Prostate gland (tissue), 2 donors: ENCODE results near the gene S1PR1. TPM values are rescaled to one million over a fixed set of nuclear protein-coding genes. Genes with fewer than 3 reads are reported as not detected.
"Not testable (repeated sequence)": the region's sequence is repeated elsewhere in the genome, so short reads cannot be mapped to it uniquely, and the experiment has no call there.

Experiments used
- DNase-seq: peaks from one replicate; pipeline ENCODE4 v3.0.0-alpha.2; 2019; ENCODE audit warnings: low spot score
- H3K27ac ChIP-seq, 2 donors: fragments of 200-600 bp; sonication (generic); 2 replicates each; pipeline ENCODE4 v1.5.1; 2017 to 2019
- H3K27me3 ChIP-seq: fragments of 200-600 bp; sonication (generic); replicated peaks from 2 replicates; pipeline ENCODE4 v1.5.1; 2019; ENCODE audit not compliant: insufficient read depth
- H3K36me3 ChIP-seq, 2 donors: fragments of 200-600 bp; sonication (generic); 1 replicate in 1 of 2; 2 replicates in 1 of 2; pipeline versions ENCODE4 v1.5.1 to v1.8.1; 2017 to 2019
- H3K4me1 ChIP-seq: fragments of 200-600 bp; sonication (generic); replicated peaks from 2 replicates; pipeline ENCODE4 v1.5.1; 2019
- H3K4me3 ChIP-seq, 2 donors: fragments of 200-600 bp; sonication (generic); 2 replicates each; pipeline ENCODE4 v1.5.1; 2017 to 2019
- H3K9me3 ChIP-seq: fragments of 200-600 bp; sonication (generic); 2 replicates; pipeline ENCODE4 v1.5.1; 2017
- POLR2A ChIP-seq: fragments of 450-650 bp; IDR thresholded peaks from one replicate; pipeline ENCODE4 v1.6.1; 2016; ENCODE audit warnings: antibody characterized with exemption, mild to moderate bottlenecking
- POLR2AphosphoS5 ChIP-seq: sonication (generic); formaldehyde crosslinking; IDR thresholded peaks from one replicate; pipeline ENCODE4 v1.6.1; 2017; ENCODE audit warnings: antibody characterized with exemption
- WGBS: methylation state at CpG from one replicate; pipeline ENCODE4 v1.1.5; 2018; 5-methylcytosine and 5-hydroxymethylcytosine counted together
- intact Hi-C: fragments of 100-400 bp; cut with DNase I; formaldehyde crosslinking; loops from one replicate; pipeline ENCODE4 v1.14.2; 2022
- total RNA-seq, 2 donors: library from RNA; depleted of rRNA; stranded (reverse); fragments of >200 nt; gene quantifications; one replicate each; pipeline ENCODE4 v1.1.0, GENCODE V29; 2016
- TF ChIP-seq, protein P1 (sequence below), 4 experiments: fragments of 200-600 bp in 2 of 4; fragments of 450-650 bp in 2 of 4; sonication (generic) in 2 of 4; IDR thresholded peaks; 1 replicate in 3 of 4; 2 replicates in 1 of 4; pipeline ENCODE4 v1.5.1; 2016 to 2019; ENCODE audit warnings: antibody characterized with exemption in 4 of 4, mild to moderate bottlenecking in 2 of 4, moderate library complexity in 2 of 4

Gene S1PR1
- total RNA-seq, 2 donors from 2014 or later, result 9.7 to 24.2 TPM

DNA sequence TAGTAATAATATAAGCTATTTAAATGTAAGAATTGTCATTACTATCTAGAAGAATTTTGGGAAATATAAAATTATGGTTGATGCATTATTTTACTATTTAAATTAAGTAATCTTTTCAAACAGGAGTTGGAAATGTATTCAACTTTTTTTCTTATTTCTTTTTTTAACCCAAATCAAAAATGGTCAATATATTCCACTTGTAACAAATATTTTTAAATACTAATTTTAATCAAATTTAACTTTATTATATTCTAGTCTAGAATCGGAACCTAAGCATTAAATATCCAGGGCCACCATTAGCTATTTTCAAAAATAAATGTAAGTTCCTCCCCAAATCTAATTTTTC is 37.2 kb upstream of the S1PR1 start:
- no peak for TF ChIP-seq POLR2AphosphoS5
- TF ChIP-seq POLR2A, result no peak
- TF ChIP-seq, protein P1, sequence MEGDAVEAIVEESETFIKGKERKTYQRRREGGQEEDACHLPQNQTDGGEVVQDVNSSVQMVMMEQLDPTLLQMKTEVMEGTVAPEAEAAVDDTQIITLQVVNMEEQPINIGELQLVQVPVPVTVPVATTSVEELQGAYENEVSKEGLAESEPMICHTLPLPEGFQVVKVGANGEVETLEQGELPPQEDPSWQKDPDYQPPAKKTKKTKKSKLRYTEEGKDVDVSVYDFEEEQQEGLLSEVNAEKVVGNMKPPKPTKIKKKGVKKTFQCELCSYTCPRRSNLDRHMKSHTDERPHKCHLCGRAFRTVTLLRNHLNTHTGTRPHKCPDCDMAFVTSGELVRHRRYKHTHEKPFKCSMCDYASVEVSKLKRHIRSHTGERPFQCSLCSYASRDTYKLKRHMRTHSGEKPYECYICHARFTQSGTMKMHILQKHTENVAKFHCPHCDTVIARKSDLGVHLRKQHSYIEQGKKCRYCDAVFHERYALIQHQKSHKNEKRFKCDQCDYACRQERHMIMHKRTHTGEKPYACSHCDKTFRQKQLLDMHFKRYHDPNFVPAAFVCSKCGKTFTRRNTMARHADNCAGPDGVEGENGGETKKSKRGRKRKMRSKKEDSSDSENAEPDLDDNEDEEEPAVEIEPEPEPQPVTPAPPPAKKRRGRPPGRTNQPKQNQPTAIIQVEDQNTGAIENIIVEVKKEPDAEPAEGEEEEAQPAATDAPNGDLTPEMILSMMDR (IDR thresholded peaks at IDR 0.05), result no peak
- Histone ChIP-seq H3K9me3 (no peaks in the 10 kb centered on the region), H3K36me3 (no peaks in the 10 kb centered on the region), H3K4me1 (no peaks in the 10 kb centered on the region), H3K4me3 (no peak overlapping the region), H3K27ac (no peak overlapping the region), H3K27me3 (no peaks in the 10 kb centered on the region)
- intact Hi-C loops, result loop anchor here (5.0 kb wide), 1 partner anchor 38 kb away; the partner anchor contains the start of gene S1PR1
- WGBS, result 94% methylated on average over 1 of the region's 1 CpG
- DNase-seq, result no peak

DNA sequence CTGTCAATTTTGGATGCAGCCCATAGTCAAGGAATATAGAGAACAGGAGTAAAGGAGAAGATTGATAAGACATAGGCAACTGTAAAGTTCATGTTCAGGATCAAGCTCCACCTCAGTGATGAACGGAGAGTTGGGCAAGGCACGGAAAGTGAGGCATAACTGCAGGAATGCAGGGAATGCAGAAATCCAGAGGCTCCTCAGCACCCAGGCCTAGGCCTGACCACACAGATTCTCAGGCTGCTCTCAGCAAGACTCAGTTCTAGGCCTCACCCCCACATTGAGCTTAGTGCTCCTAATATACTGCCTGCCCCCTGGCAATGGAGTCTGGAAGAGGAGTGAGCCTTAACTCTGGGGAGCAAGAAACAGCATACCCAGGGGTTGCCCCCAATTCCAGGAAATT is 36.3 kb upstream of the S1PR1 start:
- Histone ChIP-seq H3K4me1 (no peaks in the 10 kb centered on the region), H3K36me3 (no peaks in the 10 kb centered on the region), H3K9me3 (no peaks in the 10 kb centered on the region), H3K27ac (no peak overlapping the region), H3K27me3 (no peaks in the 10 kb centered on the region), H3K4me3 (no peak overlapping the region)
- 63% methylated on average over 2 of the region's 2 CpGs for WGBS
- TF ChIP-seq POLR2A (no peak), POLR2AphosphoS5 (no peak)
- TF ChIP-seq, protein P1 (IDR thresholded peaks at IDR 0.05), result no peak
- DNase-seq, result no peak
- intact Hi-C loops, result no loop called here

DNA sequence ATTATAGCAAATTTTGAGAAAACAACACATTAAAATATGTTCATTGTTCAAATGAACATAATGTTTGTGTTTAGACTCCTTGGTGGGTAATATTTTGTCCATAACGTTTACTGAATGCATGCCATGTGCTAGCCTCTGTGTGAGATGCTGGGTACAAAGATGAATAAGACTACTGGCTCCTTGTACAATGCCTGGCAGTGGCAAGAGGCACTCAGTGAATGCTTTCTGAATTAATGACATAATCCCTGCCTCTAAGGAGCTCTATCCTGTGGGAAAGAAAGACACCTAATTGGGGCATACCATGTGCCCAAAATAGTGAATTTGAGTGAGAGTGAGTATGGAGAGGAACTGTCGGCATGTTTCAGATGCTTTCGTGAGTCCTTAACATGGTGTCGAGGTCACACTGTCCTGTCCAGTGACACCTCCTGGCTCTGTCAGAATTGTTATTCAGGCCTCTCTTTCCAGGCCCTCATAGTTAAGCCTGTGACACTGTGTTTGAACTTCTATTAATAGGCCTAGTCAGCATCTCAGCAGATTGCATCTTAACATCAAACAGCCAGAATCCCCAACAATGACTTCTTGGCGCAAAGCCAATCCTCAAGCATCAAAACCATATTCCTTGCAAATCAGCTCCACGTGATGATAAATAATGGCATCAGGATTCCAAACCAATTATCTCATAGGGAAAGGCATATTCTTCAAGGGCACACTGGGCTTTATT is 32.8 kb upstream of the S1PR1 start:
- H3K27ac ChIP-seq, result no peak overlapping the region
- TF ChIP-seq, protein P1 (IDR thresholded peaks at IDR 0.05), result no peak
- TF ChIP-seq POLR2AphosphoS5, result no peak
- TF ChIP-seq POLR2A, result no peak
- no peak for DNase-seq
- no peak overlapping the region for H3K4me3 ChIP-seq
- 59% methylated on average over 6 of the region's 6 CpGs for WGBS
- no peaks in the 10 kb centered on the region for H3K4me1 ChIP-seq
- intact Hi-C loops, result no loop called here
- no peaks in the 10 kb centered on the region for H3K27me3 ChIP-seq
- H3K9me3 ChIP-seq, result no peaks in the 10 kb centered on the region
- H3K36me3 ChIP-seq, result no peaks in the 10 kb centered on the region

DNA sequence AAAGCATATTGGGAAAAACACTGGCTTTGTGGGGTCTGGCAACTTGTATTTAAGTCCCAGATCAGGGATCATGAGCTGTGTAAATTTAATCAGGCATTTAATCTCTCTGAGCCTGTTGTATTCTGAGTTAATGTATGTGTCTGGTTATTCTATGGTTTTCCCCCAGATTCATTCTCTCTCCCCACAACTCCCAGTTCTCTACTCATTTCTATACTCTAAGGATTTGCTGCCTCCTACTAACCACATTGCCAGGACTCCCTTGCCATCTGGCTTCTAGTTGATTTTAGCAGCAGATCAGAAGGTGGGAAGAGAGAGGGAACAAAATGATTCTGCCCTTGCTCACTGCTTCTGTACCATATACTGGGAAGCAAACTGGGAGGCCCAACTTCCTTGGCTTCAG is 31.4 kb upstream of the S1PR1 start:
- DNase-seq, result no peak
- Histone ChIP-seq H3K27me3 (no peaks in the 10 kb centered on the region), H3K9me3 (no peaks in the 10 kb centered on the region), H3K27ac (no peak overlapping the region), H3K4me1 (no peaks in the 10 kb centered on the region), H3K36me3 (no peaks in the 10 kb centered on the region), H3K4me3 (no peak overlapping the region)
- TF ChIP-seq POLR2AphosphoS5 (no peak), POLR2A (no peak)
- TF ChIP-seq, protein P1 (IDR thresholded peaks at IDR 0.05), result no peak
- intact Hi-C loops, result no loop called here

DNA sequence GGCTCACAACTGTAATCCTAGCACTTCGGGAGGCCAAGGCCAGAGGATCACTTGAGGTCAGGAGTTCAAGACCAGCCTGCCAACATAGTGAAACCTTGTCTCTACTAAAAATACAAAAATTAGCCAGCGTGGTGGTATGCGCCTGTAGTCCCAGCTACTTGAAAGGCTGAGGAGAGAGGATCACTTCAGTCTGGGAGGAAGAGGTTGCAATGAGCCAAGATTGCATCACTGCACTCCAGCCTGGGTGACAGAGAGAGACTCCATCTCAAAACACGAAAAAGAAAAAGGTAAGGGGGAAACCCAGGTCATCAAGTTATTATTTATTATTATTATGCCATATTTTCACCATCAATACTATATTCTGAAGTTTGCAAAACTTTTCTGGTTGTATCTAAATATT is 30.7 kb upstream of the S1PR1 start:
- H3K36me3 ChIP-seq, H3K27me3 ChIP-seq, H3K4me1 ChIP-seq, DNase-seq, intact Hi-C loops, H3K27ac ChIP-seq, H3K4me3 ChIP-seq, H3K9me3 ChIP-seq: not testable (repeated sequence)
- WGBS, result 79% methylated on average over 4 of the region's 4 CpGs

DNA sequence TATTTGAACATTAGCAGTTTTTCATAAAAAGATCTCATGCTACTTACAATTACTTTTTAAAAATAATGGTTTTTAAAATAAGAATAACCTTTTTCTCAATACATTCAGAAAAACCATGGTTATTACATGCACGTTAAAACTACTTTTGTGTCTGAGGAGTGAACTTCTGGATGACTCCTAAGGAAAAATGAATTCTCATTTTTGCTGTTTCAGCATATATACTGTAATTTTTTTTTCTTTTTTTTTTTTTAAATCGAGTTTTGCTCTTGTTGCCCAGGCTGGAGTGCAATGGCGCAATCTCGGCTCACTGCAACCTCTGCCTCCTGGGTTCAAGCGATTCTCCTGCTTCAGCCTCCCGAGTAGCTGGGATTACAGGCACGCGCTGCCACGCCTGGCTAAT is 29.5 kb upstream of the S1PR1 start:
- WGBS, result 97% methylated on average over 9 of the region's 9 CpGs
- DNase-seq, H3K36me3 ChIP-seq, intact Hi-C loops, H3K4me1 ChIP-seq, H3K4me3 ChIP-seq, H3K27ac ChIP-seq, H3K27me3 ChIP-seq, H3K9me3 ChIP-seq: not testable (repeated sequence)
